Stimulated activated CD4-positive, alpha-beta T cell treated with anti-CD3 and anti-CD28 coated beads, Interleukin-12 subunit alpha, Interleukin-12 subunit beta, amount 100 ng/mL, for 24 hours (primary cell): ENCODE results near the gene MGAT5.

Experiments used
- DNase-seq, 2 experiments: peaks; one replicate each; pipeline ENCODE4 v3.0.0-alpha.2; 2020; ENCODE audit warnings: low read depth in 2 of 2

The MGAT5 gene

DNA sequence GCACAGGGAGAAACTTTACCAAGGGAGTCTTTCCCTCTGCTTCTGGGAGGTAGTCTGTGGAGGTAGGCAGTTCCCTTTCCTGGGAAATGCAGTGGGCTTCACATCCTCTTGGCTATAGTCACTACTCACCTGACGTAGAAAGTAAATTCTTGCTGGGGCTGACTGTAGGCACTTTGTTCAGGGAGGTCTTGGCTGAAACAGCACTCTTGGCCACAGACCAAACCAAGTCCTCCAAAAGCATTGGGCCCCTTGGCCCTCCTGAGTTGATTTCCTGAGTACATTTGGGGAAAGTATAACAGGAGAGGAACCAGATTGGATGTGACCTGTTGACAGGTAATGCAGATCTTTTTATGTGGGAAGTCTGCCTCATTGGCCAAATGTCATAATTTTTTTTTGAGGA is 108.9 kb downstream of the MGAT5 start:
- DNase-seq = no peak

DNA sequence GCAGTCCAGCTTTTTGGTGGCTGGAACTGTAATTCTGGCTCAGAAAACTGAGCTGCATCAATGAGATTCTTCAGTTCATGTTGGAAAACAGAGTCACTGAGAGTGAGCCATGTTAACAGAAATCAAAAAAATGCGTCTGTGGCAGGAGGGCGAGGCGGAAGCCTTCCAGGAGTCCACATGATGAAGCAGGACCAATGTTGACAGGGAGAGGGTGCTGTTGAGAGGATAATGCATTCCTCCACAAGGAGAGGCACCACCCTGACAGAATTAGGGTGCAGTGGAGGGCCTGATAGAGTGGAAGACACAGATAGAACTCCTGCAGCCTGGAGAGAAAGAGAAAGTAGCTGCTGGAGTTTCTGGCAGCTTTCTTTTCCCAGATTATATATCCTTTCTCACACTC is 111.5 kb downstream of the MGAT5 start:
- DNase-seq = no peak

DNA sequence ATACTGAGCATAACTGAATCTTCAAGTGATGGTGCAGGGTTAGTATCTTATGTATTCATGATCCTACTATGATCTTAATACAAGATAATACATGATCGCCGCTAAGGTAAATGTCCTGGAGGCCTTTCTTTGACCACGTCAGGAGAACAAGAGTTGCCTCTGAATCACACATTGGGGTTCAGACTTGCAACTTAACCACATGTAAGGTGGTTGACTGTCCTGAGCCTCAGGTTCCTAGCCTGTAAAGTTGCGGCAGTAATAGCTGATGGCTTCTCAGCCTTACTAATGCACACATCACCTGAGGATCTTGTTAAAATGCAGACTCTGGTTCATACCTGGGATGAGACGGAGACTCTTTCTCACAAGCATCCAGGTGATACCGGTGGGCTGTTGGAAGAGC is 112.5 kb downstream of the MGAT5 start:
- no peak for DNase-seq

DNA sequence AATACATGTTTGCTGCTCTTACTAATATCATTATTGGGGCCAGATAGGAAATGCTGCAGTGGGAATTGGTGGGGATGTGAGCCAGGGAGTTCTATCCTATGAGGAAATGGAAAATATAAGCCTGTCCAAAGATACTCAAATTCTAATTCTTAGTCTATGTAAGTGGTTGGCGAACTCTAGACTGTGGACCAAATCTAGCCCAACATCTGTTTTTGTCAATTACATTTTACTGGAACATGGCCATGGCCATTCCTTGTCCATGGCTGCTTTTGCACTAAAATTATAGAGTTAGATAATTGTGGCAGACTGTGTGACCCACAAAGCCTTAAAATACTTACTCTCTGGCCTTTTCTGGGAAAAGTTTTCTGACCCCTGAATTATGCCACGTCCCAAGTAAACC is 113.3 kb downstream of the MGAT5 start:
- DNase-seq = no peak

DNA sequence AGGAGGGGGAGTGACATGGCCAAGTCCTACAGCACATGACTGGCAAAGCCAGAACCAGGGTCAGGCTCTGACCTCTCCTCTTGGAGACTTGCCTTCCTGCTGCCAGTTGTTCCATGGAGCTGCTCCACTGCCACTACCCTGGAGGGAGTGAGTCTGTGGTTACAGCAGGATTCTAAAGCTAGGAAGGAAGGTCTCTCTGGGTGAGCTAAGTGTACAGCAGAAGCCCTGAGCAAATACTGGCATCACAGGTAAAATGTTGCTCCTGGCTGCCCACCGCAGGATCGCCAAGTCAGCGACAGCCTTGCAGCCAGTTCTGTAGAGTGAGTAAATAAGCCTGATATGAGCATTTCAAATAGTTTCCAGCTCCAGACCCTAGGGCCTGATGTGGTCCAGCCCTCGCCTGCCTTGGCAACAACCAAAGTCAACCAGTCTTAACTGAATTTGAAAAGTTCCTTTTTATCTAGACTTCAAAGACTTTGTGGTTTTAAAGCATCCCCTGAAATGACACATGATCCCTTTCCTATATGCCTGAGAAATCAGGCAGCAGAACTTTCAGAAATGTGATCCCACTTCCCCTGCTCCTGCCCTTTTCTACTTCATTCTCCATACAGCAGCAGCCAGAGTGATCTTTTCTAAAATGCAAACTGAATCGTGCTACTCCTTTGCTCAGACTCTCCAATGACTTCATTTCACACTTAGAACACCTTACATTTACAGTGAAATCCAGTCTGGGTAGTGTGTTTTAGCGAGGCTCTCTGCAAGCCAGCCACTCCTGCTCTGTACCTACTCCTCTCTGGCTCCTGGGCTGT is 114.3 kb downstream of the MGAT5 start:
- no peak for DNase-seq

DNA sequence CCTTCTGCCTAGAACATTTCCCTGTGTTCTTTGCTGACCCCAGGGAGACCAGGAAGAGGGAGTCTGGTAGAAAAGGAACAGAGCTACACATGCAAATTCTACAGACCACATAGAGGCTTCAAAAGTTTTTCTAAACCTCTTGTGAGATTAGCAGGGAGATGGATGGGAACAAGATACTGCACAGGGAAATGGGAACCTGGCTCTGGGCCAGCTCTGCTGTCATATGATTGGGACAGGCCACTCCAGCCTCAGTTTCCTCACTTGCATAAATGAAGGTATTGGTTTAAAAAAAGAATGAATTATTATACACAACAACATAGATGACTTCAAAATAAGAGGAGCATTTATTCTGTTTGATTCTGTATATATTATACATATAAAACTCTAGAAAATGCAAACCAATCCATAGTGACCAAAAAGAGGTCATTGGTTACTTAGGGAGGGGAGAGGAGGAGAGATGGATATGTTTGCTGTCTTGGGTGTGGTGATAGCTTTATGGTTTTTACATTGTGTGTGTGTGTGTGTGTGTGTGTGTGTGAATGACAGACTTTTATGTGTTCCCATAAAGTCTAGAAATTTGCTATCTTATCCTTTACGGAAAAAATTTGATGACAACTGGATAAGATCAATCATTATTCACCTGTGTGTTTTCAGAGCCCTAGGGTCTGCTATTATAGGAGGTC is 115.5 kb downstream of the MGAT5 start:
- DNase-seq = no peak

DNA sequence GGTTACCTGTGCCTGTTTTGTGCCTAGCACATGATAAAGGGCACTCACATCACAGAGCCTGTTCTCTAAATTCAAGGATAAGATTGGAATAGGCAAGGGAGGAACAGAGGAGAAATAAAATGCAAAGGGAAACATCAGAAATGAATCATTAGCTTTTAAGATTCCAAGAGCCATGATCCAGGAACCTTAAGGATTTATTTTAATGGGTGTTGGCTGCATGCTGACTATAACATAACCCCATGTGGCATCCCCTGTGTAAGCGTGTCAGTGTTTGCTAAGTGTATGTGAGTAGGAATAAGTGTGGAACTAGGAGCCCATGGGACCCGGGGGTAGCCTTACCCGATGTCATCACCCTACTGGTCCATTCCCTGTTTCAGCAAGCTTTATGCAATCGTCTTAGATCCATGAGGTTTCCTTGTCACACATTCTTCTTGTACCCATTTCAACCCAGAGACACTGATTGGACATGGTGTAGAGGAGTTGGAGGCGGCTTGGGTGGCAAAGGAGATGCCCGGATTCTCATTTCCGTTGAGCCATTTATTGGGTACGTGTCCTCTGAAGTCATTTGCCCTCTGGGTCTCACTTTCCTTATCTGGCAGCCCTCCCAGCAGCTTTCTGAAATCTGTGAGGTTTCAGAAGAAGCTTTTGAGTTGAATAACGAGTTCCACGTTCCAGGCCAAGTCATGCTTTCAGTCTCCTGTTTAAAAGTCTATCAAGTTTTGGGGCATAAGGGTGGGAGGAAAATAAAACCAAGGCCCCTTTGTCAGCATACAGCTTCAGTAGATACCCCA is 117.0 kb downstream of the MGAT5 start:
- no peak for DNase-seq

DNA sequence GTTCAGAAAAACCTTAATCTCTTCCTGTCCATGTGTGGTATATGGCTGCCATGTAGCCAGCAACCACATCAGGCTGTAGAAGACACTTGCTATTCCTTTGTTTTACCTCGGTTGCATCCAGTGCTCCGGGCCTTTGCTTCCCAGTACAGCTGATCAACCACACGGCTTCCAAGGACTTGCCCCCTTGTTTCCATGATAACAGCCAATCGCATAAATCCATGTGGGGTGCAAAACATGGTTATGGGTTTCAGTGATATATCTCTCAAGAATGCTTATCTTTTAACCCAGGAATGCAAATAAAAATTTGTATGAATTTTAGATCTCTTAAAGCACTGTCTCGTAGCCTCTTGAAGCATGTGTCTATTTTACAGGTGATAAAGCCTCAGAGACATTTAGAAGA is 118.3 kb downstream of the MGAT5 start:
- no peak for DNase-seq

DNA sequence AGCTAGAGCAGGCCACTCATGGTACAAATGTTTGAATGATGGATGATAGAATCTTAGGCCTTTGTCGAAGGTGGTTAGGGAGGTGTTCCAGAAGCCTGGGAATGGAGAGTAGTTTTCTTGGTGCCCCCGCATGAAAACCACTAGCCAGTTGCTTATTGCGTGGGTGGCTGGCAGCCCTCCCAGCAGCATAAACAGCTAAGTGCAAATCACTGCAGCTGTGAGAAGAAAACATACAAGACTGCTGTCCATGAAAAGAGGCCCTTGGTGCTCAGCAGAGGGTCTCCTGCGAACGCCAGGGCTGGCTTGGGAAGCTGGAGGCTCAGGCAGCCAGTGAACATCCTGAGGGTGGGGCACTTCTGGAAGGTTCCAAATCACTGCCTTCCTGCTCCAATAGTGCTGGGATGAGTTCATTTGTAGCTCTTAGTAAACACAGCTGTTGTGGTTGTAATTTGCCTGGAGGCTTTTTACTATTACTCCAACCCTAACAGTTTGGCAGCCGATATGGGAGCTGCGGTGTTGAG is 118.8 kb downstream of the MGAT5 start:
- DNase-seq = no peak

DNA sequence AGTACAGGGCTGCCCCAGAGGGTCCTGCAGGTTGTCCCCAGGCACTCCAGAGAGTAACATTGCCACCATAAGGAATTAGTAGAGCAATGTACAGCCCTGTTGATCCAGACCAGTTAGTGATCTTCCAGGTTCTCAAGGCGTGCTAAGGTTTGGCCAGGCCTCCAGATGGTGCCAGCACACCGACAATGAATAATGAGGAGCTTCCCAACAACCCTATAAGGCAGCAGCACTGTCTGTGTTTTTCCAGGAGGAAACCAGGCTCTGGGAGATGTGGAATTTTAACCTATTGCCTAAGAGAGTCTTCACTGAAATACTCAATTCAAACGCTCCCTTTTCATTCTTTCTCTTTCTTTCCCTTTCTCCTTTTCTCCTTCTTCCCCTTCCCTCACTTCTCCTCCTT is 122.1 kb downstream of the MGAT5 start:
- DNase-seq = no peak

DNA sequence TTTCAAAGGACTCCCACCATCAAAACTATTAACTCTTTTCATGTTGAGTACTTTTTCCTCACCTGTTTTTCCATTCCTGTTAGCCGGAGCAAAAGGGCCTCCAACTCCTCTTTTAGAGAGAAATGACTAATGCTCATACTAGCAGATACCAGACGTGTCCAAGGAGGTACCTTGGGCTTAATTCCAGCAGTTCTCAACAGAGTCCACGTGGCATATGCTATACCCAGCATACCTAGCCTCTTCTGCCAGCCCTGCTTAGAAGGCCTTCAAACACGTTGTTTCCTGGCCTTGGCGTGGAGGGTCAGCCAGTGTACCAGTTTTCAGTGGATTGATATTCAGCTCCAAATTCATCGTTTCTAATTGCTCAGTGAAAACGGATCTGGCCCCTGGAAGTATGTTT is 123.9 kb downstream of the MGAT5 start:
- DNase-seq = no peak

DNA sequence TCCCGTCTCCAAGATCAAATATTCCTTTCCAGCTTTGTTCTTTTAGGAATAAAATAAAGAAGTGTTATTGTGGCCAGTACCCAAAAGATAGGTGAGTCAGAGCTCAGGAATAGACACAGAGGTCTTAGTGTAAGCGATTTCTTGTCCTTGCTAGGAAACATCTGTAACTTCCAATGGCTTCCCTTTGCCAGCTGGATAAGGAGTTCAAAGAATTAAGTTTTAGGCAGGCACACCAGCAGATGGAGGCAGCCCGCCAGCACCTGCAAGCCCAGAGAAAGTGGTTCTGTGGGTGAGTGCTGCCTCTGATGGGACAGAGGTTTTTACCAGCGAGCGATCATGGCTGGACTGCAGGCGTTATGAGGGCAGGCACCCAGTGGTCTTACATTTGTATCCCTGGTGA is 125.4 kb downstream of the MGAT5 start:
- no peak for DNase-seq

DNA sequence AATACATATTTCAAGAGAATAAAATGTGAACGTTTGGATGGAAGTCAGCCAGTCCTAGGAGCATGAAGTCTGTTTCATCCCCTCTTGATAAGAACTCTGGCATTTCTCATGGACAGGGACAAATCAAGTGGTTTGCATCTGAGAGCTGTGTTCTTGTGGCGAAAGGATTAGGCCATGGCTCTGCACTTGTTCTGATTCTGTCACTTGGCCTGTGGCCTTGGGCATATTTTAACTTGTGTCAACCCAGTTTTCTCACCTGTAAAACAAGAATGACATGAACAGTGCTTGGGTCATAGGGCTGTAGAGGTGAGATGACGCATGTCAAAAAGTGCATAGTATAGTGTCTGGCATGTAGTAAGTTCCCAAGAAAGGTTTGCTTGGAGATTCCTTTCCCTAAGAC is 125.8 kb downstream of the MGAT5 start:
- no peak for DNase-seq

DNA sequence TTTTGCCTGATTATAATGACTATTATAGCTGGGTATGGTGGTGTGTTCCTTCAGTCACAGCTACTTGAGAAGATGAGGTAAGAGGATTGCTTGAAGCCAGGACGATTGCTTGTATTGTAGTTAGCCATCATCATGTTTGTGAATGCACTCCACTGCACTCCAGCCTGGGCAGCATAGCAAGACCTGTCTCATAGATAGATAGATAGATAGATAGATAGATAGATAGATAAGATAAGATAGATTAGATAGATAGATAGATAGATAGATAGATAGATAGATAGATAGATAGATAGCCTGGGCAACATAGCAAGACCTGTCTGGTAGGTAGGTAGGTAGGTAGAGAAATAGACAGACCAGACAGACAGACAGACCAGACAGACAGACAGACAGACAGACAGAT is 127.3 kb downstream of the MGAT5 start:
- DNase-seq = no peak

DNA sequence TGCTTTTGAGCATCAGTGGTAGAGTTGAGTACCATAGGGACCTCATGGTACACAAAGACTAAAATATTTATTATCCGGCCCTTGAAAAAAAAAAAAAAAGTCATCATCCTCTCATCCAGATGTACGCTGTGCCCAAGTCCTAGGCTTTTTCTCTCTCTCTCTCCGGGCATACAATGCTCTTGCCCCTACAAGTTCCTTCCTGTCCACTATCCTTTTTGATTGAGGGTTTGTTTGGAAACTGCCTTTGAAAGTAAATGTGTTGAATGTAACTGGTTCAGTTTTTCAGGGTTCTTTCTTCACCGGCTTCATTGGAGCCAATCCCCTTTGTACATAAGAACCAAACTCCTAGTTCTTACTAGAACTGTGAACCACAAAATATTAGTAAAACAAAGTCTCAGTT is 130.3 kb downstream of the MGAT5 start:
- no peak for DNase-seq

DNA sequence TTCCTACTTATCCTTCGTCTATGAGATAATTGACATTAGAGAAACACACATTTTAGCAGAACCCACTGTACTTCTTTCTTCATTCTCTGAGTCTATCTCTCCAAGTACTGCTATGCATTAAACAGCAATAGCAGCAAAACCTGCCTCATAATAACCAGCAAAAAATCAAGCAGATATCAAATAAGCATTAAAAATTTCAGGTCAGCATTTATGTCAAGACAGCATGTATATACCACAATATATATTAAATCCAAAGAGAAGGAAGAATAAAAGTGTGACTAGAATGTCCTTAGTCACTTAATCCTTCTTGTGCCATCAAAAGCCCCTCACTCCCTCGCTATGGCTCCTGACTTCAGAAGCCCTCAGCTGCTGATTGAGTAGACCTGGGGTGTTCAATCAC is 131.3 kb downstream of the MGAT5 start:
- DNase-seq = no peak

DNA sequence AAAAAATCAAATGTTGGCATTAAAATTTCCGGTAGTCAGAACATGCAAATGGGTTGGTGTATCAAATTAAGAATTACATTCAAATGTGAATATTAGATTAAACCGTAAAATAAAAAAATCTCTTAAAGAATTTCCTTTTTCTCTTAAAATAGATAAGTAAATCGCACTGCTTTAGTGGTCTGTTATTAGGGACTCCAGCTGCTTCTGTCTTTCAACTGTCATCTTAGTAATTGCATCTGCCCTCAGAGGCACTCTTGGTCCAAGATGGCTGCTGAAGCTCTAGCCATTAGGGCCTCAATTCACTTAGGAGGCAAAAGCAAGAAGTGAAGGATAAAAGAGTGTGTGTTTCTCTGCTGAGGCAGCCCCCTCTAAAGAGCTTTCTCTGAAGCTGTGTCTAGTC is 132.4 kb downstream of the MGAT5 start:
- DNase-seq = no peak

DNA sequence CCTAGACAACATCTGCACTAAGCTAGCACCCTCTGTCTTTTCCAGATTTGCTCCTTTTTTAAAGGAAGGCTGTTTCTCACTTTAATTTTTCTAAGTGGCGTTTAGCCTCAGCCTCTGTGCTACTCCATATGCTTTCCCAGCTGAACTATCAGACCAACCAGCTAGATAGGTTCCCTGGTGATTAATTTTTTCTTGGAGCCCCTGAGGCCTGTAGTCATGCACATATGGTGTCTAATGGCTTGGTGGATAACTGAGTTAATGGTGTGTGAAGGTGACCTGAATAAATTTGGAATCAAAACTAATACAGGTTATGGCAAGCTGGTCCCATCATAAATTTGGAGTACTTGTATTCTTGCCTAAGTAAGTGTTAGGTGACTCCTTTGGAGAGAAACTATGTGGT is 135.5 kb downstream of the MGAT5 start:
- no peak for DNase-seq

DNA sequence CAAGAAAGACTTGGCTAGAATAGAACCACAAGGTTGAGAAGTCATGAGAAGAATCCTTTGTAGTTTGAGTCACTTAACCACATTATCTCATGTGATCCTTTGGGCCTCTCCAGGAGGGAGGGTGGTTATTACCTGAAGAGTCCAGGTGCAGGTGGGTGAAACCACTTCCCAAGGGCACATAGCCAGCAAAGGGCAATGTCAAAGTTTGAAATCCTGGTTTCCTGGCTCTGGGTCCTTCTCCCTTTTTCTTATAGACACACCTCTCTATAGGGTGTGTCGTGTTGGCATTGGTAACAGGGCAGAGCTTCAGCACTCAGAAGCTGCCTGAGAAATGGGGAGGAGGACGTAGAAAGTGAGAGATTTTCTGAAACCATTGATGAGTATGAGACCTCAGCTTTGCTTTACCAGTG is 137.9 kb downstream of the MGAT5 start:
- no peak for DNase-seq

DNA sequence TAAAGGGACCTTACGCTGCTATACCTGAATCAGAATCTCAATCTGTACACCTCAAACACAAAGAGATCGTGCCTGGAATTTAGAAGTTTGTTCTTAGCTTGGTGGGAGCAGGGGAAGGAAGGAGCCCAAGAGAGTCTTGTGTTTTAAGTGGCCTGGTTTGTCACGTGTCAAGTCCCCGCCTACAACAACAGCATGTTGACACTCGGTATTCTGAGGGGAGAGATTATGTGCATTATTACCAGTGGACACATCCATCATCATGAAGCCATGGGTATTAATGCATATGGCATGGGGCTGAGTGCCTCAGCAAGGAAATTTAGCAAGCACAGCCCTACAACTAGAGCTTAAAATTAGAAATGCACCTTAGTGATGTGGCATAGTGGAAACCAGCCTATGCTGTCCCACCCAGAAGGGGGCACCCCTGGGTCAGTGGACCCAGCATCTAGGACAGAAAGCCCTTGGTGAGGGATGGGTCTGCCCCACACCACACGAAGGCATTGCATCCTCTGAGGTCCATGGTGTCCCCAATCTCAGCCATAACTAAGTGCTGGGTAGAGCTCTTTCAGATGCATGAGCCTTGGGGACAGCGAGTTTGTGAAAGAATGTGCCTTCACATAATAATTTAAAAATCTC is 138.7 kb downstream of the MGAT5 start:
- no peak for DNase-seq

DNA sequence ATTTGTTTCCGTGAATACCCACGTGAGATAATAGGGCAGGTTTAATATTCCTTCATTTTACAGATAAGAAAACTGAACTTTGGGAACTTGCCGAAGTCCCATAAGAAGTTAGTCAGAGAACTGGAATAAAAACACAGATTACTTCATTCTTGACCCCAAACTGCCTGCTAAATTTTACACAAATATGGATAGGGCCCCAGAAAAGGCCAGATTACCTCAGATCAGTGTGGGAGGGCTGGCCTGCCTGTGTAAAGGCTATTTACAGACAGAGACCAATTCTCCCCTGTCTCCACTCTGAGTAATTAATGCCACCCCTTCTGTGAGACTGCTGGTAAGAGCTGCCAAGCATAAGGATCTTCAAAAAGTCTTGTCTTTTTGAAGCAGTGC is 139.2 kb downstream of the MGAT5 start:
- DNase-seq = no peak

DNA sequence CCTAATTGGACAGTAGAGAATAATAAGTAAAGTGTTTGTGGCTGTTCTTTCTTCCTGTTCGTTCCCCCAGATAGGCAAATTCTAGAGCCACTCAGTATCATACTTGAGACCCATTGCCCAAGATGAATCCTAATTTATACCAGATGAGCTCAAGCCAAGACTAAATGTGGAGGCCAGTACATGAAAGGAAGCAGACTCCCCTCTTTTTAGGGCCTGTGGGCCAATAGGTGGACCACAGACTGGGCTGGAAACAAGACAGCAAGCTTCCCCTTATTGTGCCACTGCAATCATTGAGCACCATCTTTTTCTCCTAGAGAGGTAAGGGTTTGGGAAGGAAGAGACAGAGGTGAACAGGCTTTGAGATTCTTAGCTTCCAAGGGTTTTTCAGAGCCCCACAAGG is 141.9 kb downstream of the MGAT5 start:
- DNase-seq = no peak
